ENCODE data around the gene CHRNA9. TPM values are rescaled to one million over a fixed set of nuclear protein-coding genes. Genes with fewer than 3 reads are reported as not detected.
"Not testable (repeated sequence)": the region's sequence is repeated elsewhere in the genome, so short reads cannot be mapped to it uniquely, and the experiment has no call there.

The CHRNA9 gene
- polyA plus RNA-seq, 4 donors, result 0.76 to 1.6 (median 0.98) TPM

GRCh38 chr4:40378619-40379018, 43.5 kb downstream of the CHRNA9 start:
- no peak for DNase-seq (ENCODE audit: low read depth in 4 of 4, low spot score in 2 of 4)

- DNase-seq (ENCODE audit: low read depth in 4 of 4, low spot score in 2 of 4), result no peak
Measured at GRCh38 chr4:40379248-40379647, 44.1 kb downstream of the CHRNA9 start.

DNA sequence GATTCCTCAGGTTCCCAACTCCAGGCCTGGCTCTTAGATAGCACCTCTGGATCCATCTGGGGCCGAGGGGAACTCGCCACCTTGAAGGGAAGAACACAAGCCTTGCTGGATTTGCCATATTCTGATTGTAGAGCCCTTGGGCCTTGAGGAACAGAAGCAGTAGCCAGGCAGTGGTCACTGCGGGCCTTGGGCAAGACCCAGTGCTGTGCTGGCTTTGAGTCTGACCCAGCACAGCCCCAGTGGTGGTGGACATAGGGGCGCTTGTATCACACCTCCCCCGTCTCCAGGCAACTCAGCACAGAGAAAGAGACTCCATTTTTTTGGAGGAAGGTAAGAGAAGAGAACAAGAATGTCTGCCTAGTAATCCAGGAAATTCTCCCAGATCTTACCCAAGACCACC, 45.5 kb downstream of the CHRNA9 start:
- DNase-seq (ENCODE audit: low read depth in 4 of 4, low spot score in 2 of 4), result no peak

DNA sequence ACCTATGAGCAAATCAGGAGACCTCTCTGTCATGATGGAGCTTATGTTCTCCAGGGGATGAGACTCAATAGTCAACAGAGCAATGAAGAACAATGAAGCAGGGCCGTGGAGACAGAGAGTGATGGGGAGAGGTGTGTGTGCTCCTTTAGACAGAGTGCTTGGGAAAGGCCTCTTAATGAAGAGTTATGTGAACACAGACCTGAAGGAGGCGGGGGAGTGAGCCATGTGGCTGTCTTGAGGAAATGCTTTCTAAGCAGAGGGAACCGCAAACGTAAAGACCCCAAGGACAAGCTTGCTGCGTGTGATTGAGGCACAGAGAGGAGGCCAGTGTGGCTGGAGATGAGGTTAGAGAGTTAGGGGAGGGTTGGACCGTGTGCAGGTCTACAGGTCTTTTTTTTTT, 53.1 kb downstream of the CHRNA9 start:
- DNase-seq (ENCODE audit: low read depth in 4 of 4, low spot score in 2 of 4), result no peak

- DNase-seq (ENCODE audit: low read depth in 4 of 4, low spot score in 2 of 4), result no peak
Measured at GRCh38 chr4:40389986-40390385, 54.9 kb downstream of the CHRNA9 start.

GRCh38 chr4:40392241-40392640, 57.1 kb downstream of the CHRNA9 start:
- not testable (repeated sequence) for DNase-seq (ENCODE audit: low read depth in 4 of 4, low spot score in 2 of 4)

GRCh38 chr4:40394236-40394635, 59.1 kb downstream of the CHRNA9 start:
- DNase-seq (ENCODE audit: low read depth in 4 of 4, low spot score in 2 of 4), result no peak

GRCh38 chr4:40395166-40395900, 60.2 kb downstream of the CHRNA9 start:
- no peak for DNase-seq (ENCODE audit: low read depth in 4 of 4, low spot score in 2 of 4)

- peak; percentile 41 to 74 (median 72) for DNase-seq (ENCODE audit: low read depth in 4 of 4, low spot score in 2 of 4)
Measured at GRCh38 chr4:40395908-40396793, 61.0 kb downstream of the CHRNA9 start.

- DNase-seq (ENCODE audit: low read depth in 4 of 4, low spot score in 2 of 4), result no peak
Measured at GRCh38 chr4:40399578-40399977, 64.4 kb downstream of the CHRNA9 start.

DNA sequence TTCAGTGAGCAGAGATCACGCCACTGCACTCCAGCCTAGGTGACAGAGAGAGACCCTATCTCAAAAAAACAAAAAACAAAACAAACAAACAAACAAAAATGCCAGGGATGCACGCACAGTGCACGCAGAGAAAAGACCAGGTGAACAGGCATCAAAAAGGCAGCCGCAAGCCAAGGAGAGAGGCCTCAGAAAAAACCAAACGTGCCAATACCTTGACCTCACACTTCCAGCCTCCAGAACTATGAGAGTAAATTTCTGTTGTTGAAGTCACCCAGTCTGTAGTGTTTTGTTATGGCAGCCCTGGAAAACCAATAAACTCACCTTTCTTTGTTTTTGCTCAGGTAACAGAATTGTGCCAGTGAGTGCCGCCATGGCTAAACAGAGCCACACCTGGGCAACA, 66.0 kb downstream of the CHRNA9 start:
- no peak for DNase-seq (ENCODE audit: low read depth in 4 of 4, low spot score in 2 of 4)

- peak in 2 of 4 donors; percentile 40 to 45 for DNase-seq (ENCODE audit: low read depth in 4 of 4, low spot score in 2 of 4)
Measured at GRCh38 chr4:40401631-40402030, 66.5 kb downstream of the CHRNA9 start.

DNA sequence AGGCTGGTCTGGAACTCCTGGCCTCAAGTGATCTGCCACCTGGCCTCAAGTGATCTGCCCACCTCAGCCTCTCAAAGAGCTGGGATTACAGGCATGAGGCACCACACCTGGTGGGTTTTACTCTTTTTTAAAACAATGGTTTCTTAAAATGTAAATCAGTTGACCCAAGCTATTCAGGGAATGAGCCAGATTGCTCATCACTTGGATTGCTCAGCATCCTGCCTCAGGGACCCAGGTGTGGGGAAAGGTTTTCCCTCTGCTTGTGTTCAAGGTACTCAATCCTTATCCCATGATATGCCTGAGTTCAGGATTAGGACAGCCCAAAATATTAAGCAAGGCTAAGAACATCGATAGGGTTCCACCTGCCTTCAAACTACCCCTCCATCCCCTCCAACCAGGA, 67.4 kb downstream of the CHRNA9 start:
- DNase-seq (ENCODE audit: low read depth in 4 of 4, low spot score in 2 of 4), result no peak

DNA sequence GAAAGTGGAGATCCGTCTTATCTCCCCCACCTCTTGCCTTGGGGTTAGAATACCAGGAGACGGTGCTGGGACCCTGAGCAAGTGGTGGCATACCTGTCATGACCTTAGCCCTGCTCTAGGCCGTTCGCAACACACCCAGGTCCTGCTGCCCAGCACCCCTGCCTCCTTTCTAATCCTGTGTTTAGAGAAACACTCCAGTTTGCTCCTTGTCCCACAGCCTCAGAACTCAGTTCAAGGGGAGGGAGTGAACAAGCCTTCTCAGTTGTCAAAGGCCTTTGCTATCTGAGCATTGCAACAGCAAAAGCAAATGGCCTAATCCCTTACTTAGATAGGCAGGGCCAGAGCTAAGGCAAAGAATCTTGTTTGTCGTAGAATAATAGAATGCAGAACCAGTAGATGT, 67.9 kb downstream of the CHRNA9 start:
- no peak for DNase-seq (ENCODE audit: low read depth in 4 of 4, low spot score in 2 of 4)

Other genes with a start within 250 kb of the CHRNA9 start
- under 1 TPM; 0.61 to 0.91 (median 0.72) TPM for gene RHOH, start 138.3 kb upstream of the CHRNA9 start, polyA plus RNA-seq (ENCODE audit: insufficient read length in 4 of 4)

Measured in left renal cortex interstitium (tissue), 4 donors.